ENCODE measurements around the gene SPAG16.

SPAG16 gene

GRCh38 chr2:213863541-213863940 is 579.3 kb downstream of the SPAG16 start:
- H3K4me2 ChIP-seq (ENCODE audit: low read length), result no peak overlapping the region
- no peaks in the 10 kb centered on the region for H3K36me3 ChIP-seq (replicated peaks; ENCODE audit: low read depth, low read length)
- no peak for TF ChIP-seq CTCF (IDR thresholded peaks at IDR 0.05; ENCODE audit: low read depth, low read length)
- no peak for TF ChIP-seq EZH2phosphoT487 (IDR thresholded peaks at IDR 0.05; ENCODE audit: low read depth)
- no peak overlapping the region for H3K4me3 ChIP-seq (ENCODE audit: low read length)
- H3K27me3 ChIP-seq (ENCODE audit: low read depth, low read length), result no peaks in the 10 kb centered on the region
- H3K9me3 ChIP-seq (ENCODE audit: insufficient read depth, low read length), result no peaks in the 10 kb centered on the region
- no peak overlapping the region for H2AFZ ChIP-seq (ENCODE audit: low read depth, low read length)
- H3K9ac ChIP-seq (ENCODE audit: low read length), result no peak overlapping the region
- H3K79me2 ChIP-seq (ENCODE audit: low read length), result no peaks in the 10 kb centered on the region
- no peaks in the 10 kb centered on the region for H4K20me1 ChIP-seq (ENCODE audit: insufficient read depth, low read length)
- no peak overlapping the region for H3K27ac ChIP-seq (ENCODE audit: low read length)
- H3K4me1 ChIP-seq (ENCODE audit: low read length), result no peaks in the 10 kb centered on the region

DNA sequence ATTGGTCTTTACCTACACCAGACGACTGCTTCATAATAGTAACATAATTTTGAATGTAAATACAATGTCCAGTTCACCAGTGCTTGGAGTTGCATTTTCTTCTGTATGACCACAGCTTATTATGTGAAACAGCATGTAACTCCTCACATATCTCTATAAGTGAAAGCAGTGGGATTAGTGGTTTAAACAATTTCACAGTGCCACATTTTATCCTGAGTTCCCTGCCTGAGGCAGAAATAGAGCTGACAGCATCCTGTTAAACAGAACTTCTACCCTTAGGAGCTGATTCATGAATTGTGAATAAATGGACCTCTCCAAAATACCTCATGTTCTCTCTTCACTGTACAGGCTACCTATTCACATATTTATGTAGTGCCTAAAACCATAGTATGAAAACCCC is 584.3 kb downstream of the SPAG16 start:
- H3K9ac ChIP-seq (ENCODE audit: low read length), result no peak overlapping the region
- no peak for TF ChIP-seq EZH2phosphoT487 (IDR thresholded peaks at IDR 0.05; ENCODE audit: low read depth)
- no peak for TF ChIP-seq CTCF (IDR thresholded peaks at IDR 0.05; ENCODE audit: low read depth, low read length)
- no peaks in the 10 kb centered on the region for H3K79me2 ChIP-seq (ENCODE audit: low read length)
- H3K27ac ChIP-seq (ENCODE audit: low read length), result no peak overlapping the region
- H3K4me2 ChIP-seq (ENCODE audit: low read length), result no peak overlapping the region
- H3K4me3 ChIP-seq (ENCODE audit: low read length), result no peak overlapping the region
- no peaks in the 10 kb centered on the region for H3K27me3 ChIP-seq (ENCODE audit: low read depth, low read length)
- no peaks in the 10 kb centered on the region for H4K20me1 ChIP-seq (ENCODE audit: insufficient read depth, low read length)
- H3K9me3 ChIP-seq (ENCODE audit: insufficient read depth, low read length), result no peaks in the 10 kb centered on the region
- H3K36me3 ChIP-seq (replicated peaks; ENCODE audit: low read depth, low read length), result no peaks in the 10 kb centered on the region
- H2AFZ ChIP-seq (ENCODE audit: low read depth, low read length), result no peak overlapping the region
- H3K4me1 ChIP-seq (ENCODE audit: low read length), result no peaks in the 10 kb centered on the region

DNA sequence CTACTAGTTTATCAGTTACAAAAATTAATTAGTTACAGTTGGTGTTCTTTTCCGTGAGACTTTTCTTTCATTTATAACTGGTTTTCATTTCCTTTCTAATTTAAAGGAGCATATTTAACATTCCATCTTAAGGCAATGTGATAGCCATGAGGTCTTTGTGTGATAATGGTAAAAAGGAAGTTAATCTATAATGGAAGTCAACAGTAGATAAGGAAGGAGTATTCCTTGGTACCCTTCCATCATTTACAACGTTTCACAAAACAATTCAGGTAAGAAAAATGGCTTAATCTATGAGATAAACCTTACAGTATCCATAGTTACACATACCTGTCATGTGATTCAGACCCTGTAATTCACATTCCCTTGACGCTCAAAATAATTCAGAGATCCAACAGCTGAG is 601.2 kb downstream of the SPAG16 start:
- no peak overlapping the region for H3K4me3 ChIP-seq (ENCODE audit: low read length)
- TF ChIP-seq CTCF (IDR thresholded peaks at IDR 0.05; ENCODE audit: low read depth, low read length) (no peak), EZH2phosphoT487 (IDR thresholded peaks at IDR 0.05; ENCODE audit: low read depth) (no peak)
- H3K9ac ChIP-seq (ENCODE audit: low read length), result no peak overlapping the region

GRCh38 chr2:213914510-213914909 is 630.2 kb downstream of the SPAG16 start:
- no peaks in the 10 kb centered on the region for H3K79me2 ChIP-seq (ENCODE audit: low read length)
- H3K36me3 ChIP-seq (replicated peaks; ENCODE audit: low read depth, low read length), result no peaks in the 10 kb centered on the region
- no peaks in the 10 kb centered on the region for H3K4me1 ChIP-seq (ENCODE audit: low read length)
- H3K4me3 ChIP-seq (ENCODE audit: low read length), result no peak overlapping the region
- no peak overlapping the region for H3K4me2 ChIP-seq (ENCODE audit: low read length)
- no peaks in the 10 kb centered on the region for H4K20me1 ChIP-seq (ENCODE audit: insufficient read depth, low read length)
- H3K27ac ChIP-seq (ENCODE audit: low read length), result no peak overlapping the region
- H3K9ac ChIP-seq (ENCODE audit: low read length), result no peak overlapping the region
- peaks cover 4% of the 10 kb centered on the region; the same call in 1 of the 2 replicates for H3K9me3 ChIP-seq (ENCODE audit: insufficient read depth, low read length)
- no peak for TF ChIP-seq EZH2phosphoT487 (IDR thresholded peaks at IDR 0.05; ENCODE audit: low read depth)
- TF ChIP-seq CTCF (IDR thresholded peaks at IDR 0.05; ENCODE audit: low read depth, low read length), result no peak
- H2AFZ ChIP-seq (ENCODE audit: low read depth, low read length), result no peak overlapping the region
- H3K27me3 ChIP-seq (ENCODE audit: low read depth, low read length), result no peaks in the 10 kb centered on the region

More for the DNA sequence above, 601.2 kb downstream of the SPAG16 start:
- H3K4me2 ChIP-seq (ENCODE audit: low read length), result no peak overlapping the region
- no peak overlapping the region for H2AFZ ChIP-seq (ENCODE audit: low read depth, low read length)
- H4K20me1 ChIP-seq (ENCODE audit: insufficient read depth, low read length), result no peaks in the 10 kb centered on the region
- H3K27me3 ChIP-seq (ENCODE audit: low read depth, low read length), result no peaks in the 10 kb centered on the region
- no peaks in the 10 kb centered on the region for H3K79me2 ChIP-seq (ENCODE audit: low read length)
- H3K9me3 ChIP-seq (ENCODE audit: insufficient read depth, low read length), result no peaks in the 10 kb centered on the region
- H3K4me1 ChIP-seq (ENCODE audit: low read length), result no peaks in the 10 kb centered on the region
- no peaks in the 10 kb centered on the region for H3K36me3 ChIP-seq (replicated peaks; ENCODE audit: low read depth, low read length)
- H3K27ac ChIP-seq (ENCODE audit: low read length), result no peak overlapping the region
